Heart left ventricle (tissue), 13 donors: Measurements from ENCODE around the gene CLCNKA.

Experiments used
- POLR2A ChIP-seq, 2 donors: fragments of 450-650 bp; IDR thresholded peaks; one replicate each; pipeline ENCODE4 v1.6.1; 2017; ENCODE audit warnings: antibody characterized with exemption in 2 of 2, mild to moderate bottlenecking in 2 of 2, moderate library complexity in 2 of 2
- TF ChIP-seq, protein P1 (sequence below), 12 donors: fragments of 200-600 bp; sonication (generic) in 4 of 12; IDR thresholded peaks; one replicate each; pipeline versions ENCODE4 v1.5.0 to v1.8.0; 2018 to 2022; ENCODE audit warnings: antibody characterized with exemption in 12 of 12, mild to moderate bottlenecking in 5 of 12
- donor health status: ischemic (EF 13 %, LVEDD 7.1; RV severe dilation, severe dysfunction).
- donor health status: DM: no; HTN: yes; CAD: no.
- donor health status: DM: no; HTN: no; CAD: no.
- donor health status: ischemic (EF 25% LVEDD 6.9; RV normal size, moderate dysfunction).
- donor health status: ischemic (EF 25% LVEDD 5.7; RV mildly dilated, moderate dysfunction).
- donor health status: ischemic (EF 35%, LVEDD 5.7; RV mildly dilated, moderate dysfunction).
- donor health status: nonischemic (EF 11% LVEDD 7.7; RV severe dilation, severe dysfunction).
- donor health status: DM: yes; HTN: yes; CAD: no.
- donor health status: PGD.
- donor health status: ischemic (EF 29% LVEDD 5.4; RV normal size, mild dysfunction).
- donor health status: nonischemic (EF 23%, LVEDD 6.1; RV moderate dilation, normal function).

DNA sequence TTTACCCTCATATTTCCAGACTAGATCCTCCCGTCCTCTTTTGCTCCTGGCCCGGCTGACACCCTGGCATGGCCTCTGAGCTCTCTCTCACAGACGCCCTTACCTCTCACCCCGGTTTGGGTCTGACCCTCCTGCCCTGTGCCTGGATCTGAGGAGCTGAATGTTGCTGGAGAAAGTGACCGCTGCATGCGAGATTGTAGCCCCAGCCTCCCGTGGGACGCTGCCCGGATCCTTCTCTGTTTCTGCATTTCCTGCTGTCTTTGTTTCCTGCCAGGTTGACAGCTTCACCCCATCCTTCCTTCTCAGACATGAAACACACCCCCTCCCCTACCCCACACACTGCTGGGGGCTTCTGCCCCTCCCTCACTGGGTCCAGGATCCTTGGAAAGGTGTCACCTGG is 42.1 kb downstream of the CLCNKA start:
- TF ChIP-seq, protein P1, sequence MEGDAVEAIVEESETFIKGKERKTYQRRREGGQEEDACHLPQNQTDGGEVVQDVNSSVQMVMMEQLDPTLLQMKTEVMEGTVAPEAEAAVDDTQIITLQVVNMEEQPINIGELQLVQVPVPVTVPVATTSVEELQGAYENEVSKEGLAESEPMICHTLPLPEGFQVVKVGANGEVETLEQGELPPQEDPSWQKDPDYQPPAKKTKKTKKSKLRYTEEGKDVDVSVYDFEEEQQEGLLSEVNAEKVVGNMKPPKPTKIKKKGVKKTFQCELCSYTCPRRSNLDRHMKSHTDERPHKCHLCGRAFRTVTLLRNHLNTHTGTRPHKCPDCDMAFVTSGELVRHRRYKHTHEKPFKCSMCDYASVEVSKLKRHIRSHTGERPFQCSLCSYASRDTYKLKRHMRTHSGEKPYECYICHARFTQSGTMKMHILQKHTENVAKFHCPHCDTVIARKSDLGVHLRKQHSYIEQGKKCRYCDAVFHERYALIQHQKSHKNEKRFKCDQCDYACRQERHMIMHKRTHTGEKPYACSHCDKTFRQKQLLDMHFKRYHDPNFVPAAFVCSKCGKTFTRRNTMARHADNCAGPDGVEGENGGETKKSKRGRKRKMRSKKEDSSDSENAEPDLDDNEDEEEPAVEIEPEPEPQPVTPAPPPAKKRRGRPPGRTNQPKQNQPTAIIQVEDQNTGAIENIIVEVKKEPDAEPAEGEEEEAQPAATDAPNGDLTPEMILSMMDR (IDR thresholded peaks at IDR 0.05), result no peak
- TF ChIP-seq POLR2A (IDR thresholded peaks at IDR 0.05), result no peak
